ENCODE data around the gene LYVE1.
A peak's percentile ranks its signal among the peaks of the same experiment; 100 is the strongest.

Gene LYVE1

DNA sequence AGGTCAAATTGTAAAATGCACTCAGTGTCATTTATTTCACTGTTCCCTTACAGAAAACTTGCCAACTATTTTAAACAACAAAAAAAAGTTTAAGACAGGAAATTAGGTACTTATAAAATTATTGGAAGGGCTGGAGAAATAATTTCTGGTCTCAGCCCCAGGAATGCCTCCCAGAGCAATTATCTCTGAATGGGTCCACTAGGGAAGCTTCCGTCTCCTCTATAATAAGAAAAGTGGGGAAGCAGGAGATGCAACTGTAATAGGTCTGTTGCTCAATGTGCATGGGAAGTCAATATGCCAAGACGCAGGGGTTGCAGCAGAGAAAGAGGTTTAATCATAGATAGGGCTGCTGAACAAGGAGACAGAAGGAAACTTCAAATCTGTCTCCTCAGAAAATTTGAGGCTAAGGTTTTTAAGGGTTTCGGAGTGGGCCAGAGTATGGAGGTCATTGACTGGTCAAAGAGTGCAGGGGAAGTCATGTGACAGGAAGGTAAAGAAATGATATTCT, 16.6 kb downstream of the LYVE1 start:
- DNase-seq: no peak

DNA sequence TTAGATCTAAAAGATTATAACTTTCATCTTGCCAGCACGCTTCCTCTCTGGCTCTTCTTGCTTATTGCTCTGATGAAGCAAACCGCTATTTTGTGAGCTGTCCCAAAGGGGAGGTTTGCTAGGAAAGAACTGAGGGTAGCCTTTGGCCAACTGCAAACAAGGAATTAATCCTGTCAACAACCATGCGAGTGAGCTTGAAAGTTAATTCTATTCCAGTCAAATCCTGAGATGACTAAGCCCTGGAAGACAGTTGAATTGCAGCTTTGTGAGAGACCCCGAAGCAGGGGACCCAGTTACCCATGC, 17.2 kb downstream of the LYVE1 start:
- no peak for DNase-seq

- no peak for DNase-seq
Observed at GRCh38 chr11:10550503-10551289, 17.8 kb downstream of the LYVE1 start.

DNA sequence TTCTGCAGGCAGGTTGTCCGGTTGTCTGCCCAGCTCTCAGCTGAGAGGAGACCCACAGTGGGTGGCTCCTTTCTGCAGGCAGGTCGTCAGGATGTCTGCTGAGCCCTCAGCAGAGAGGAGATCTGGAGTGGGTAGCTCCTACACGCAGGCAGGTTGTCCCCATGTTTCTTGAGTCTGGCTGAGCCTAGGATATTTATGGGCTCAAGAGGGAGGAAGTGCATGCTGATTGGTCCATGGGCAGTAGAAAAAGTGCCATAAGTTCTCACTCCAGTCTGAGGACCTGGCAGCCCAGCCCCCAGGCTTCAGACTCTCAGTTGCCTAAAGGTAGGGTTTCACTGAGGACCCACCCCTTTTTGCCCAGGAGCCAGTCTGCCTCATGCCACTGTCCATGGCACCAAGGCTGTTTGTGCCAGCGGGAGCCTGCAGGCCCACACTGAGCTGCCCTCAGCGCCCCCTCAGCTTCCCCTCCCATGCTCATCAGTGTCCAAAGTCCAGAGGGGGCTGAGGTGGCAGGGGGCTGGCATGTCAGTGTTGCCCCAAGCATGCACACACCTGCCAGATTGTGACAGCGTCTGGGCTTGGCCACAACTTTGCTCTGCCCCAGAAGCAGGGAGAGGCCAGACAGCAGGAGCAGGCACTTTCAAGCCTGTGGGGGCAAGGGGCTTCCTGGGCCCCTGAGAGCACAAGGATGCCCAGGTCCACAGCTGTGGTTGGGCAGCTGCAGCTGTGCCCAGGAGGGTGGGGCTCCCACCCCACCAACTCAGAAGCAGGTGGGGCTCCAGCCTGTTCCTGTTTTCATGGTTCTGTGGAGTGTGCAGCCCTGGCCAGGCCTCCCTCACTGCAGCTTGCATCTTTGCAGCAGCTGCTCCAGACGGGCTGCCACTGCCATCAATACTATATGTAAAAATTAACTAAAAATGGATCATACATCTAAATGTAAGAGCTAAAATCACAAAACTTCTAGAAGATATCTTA, 23.7 kb downstream of the LYVE1 start:
- DNase-seq: no peak

DNA sequence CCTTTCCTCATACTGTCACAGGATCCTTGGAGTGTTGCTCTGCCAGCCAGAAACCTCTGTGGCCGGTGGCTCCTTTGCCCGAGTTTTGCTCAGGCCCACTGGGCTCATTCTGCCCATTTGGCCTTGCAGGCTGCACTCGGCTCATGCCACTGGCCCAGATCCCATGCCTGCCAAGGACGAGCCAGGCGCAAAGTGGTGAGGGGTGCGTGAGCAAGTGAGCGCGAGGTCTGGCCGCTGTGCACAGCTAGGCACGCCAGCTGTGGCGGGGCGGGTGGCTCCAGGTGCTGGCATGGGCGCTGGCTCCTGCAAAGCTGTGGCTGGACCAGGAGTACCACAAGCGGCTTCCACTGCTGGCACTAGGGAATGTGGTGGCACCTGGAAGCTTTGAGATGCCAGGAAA, 24.7 kb downstream of the LYVE1 start:
- no peak for DNase-seq

- no peak for DNase-seq
Observed at GRCh38 chr11:10542776-10543175, 25.7 kb downstream of the LYVE1 start.

- DNase-seq: no peak
Observed at GRCh38 chr11:10541561-10541930, 26.9 kb downstream of the LYVE1 start.

DNA sequence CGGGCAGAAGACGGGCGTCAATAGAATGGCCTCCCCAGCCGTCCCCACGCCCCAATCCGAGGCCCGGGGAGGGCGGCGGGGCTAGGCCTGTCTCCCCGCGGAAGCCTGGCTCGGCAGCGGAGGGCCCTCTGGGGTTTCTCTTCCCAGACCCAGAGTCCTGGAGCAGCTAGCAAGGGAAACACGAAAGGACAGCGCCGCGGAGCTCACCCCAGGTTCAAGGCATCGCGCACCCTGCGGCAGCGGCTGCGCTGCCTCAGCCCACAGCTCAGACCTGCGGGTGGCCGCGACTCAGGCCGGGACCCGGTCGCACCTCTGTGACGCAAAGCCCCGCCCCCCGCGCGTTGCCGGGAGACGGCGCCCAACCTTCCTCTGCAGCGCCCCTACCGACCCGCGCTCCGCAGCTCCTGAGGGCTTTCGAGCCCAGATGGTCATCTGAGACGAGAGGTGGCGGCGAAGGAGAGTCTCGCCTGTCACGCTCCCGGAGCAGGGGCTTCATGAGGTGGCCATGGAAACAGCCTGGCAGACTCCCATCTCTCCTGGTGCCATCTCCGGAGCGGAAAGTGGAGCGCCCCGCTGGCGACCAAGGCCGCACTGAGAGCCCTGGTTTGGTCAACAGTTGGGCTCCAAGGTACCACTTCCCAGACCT, 27.4 kb downstream of the LYVE1 start, which contains the start of gene RNF141:
Gene RNF141, minus strand, starts transcription at position 273 of the 646 bp plus-strand sequence. CDS start 7,029 bp downstream, outside the sequence.
- DNase-seq: peak; percentile 94

GRCh38 chr11:10540546-10540914, 27.9 kb downstream of the LYVE1 start:
- peak; percentile 48 for DNase-seq

- DNase-seq: no peak
Observed at GRCh38 chr11:10539339-10539738, 29.1 kb downstream of the LYVE1 start.

- DNase-seq: no peak
Observed at GRCh38 chr11:10538924-10539323, 29.5 kb downstream of the LYVE1 start.

GRCh38 chr11:10537600-10537999, 30.9 kb downstream of the LYVE1 start:
- DNase-seq: no peak

DNA sequence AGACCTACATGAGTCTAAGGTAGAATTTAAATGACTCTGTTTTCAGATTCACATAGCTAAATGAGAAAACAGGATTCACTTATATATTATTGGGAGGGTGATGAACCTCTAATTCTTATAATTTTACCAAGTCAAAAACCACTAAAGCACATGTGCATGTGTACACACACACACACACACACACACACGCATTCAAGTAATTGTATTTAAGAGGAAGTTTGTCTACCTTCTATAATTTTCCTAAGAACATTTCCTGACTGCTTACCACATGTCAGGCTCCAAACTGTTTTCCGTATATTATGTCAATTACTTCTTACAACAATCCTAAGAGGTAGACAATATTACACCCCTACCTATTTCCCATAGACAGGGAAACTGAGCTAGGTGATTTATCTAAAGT, 34.1 kb downstream of the LYVE1 start:
- DNase-seq: no peak

DNA sequence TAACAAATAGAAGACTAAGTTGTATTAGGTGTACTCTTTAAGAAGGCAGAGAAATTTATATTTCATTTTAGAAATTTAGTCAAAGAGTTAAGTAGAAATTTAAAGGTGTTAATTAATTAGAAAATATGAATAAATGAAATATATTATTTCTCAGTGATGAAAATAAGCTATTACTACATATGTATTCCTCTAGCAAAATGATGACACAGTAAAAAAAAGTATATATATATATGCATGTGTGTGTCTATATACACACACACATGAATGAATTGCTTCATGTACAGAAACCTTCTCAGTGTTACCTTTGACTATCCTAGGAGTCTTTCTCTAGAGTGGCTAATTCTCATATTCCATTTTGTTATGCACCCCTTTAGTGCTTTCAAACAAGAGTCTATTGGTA, 35.1 kb downstream of the LYVE1 start:
- no peak for DNase-seq

DNA sequence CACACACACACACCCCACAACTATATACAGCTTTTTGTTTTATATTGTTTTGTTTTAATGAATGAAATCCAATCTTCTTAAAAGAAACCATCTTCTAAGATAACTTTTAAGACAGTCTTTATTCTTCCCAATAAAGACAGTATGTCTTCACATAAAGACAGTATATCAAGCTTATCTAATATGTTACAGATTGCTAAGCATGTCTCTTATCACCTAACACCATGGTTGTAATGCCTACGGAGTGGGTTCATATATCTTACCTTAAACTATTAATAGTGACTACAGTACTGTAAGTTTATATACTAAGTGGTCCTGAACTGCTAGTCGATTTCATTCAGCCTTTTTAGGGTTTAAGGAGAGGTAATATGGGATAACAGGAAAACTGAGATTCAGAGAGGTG, 35.9 kb downstream of the LYVE1 start:
- no peak for DNase-seq

- no peak for DNase-seq
Observed at GRCh38 chr11:10529279-10529678, 39.2 kb downstream of the LYVE1 start.

DNA sequence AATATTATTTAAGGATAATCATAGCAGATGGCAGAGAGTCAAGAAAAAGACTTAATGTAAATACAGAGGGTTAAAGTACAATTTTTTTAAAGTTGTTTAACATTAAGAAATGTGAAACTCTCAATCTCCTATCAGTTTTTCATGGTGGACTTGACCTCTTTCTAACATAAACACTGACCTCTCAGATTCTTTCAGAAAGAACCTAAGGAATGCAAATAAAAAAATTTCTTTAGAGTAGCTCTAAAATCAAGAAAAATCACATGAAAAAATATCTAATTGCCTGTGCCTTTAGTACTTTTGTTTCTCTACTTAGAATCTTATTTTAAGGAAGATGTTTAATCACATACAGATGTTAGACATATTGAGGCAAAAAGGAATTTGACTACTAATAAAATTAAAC, 40.3 kb downstream of the LYVE1 start:
- DNase-seq: no peak

GRCh38 chr11:10526974-10527918, 41.2 kb downstream of the LYVE1 start:
- peak; percentile 69 for DNase-seq

GRCh38 chr11:10524471-10524870, 44.0 kb downstream of the LYVE1 start:
- no peak for DNase-seq

DNA sequence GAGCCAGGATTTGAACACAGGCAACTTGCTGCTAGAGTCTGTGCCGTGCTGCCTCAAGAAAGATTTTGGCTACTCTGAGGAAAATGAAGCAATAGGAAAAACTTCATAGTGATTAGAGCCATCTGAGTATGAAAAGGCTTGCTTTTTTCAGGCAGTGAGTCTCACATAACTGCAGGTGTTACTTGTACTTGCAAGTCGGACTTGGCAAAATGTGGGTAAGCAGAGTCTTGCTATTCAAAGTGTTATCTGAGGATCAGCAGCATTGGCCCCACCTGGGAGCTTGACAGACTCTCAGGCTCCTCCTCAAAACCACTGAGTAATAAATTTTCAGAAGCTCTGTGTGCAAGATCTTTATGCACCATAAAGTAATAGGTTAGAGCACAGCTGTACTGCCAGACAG, 45.5 kb downstream of the LYVE1 start:
- peak; percentile 62 for DNase-seq

DNA sequence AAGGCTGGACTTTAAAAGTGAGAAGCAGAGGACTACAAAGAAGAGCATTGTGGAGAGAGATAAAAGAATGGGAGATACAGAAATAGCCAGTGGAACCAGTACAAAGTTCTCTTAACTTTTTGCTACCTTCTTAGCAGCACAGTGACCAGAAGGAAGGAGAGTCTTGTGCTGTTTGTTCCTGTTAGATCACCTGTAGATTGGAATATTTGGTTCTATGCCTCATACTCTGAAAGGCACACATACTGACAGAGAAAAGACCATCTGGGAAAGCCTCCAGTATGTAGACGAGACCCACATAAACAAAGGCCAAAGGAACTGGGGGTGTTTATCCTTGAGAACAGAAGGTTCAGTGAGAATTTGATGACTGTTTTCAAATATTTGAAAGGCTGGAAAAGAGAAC, 46.2 kb downstream of the LYVE1 start:
- peak; percentile 73 for DNase-seq

GRCh38 chr11:10520562-10520961, 47.9 kb downstream of the LYVE1 start:
- no peak for DNase-seq
